ENCODE measurements around the gene RECK. TPM values are rescaled to one million over a fixed set of nuclear protein-coding genes. Genes with fewer than 3 reads are reported as not detected.

RECK gene
- total RNA-seq, 1 experiment from 2014 or later: 13.2 TPM

DNA sequence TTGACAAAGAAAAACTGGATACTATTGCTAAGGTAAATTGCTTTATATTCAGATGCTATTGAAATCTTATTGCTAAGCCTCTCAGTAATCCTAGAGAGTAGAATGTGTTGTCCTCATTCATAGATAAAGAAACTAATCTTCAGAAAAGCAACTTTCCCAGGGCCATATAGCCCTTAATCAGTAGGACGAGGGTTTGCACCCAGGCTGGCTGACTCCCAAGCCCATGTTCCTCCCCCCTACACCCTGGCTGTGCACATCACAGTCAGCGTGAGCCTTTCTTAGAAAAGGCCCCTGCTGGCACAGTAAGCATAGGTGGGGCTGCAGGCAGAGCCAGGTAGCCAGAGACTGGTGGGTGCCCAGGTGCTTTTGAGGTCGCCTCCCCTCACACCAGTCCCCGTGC lies 84.0 kb downstream of the RECK start:
- Histone ChIP-seq H3K27ac (ENCODE audit: low read length) (no peak overlapping the region), H3K4me3 (ENCODE audit: low read depth in 2 of 2, low read length in 2 of 2) (no peak overlapping the region), H3K36me3 (ENCODE audit: control insufficient read depth, insufficient read depth, low read length) (no peaks in the 10 kb centered on the region), H3K27me3 (ENCODE audit: control insufficient read depth, insufficient read depth, low read length) (no peaks in the 10 kb centered on the region), H3K4me1 (ENCODE audit: control insufficient read depth, insufficient read depth, low read length) (no peaks in the 10 kb centered on the region), H3K9me3 (ENCODE audit: control insufficient read depth, insufficient read depth, low read depth, low read length) (no peaks in the 10 kb centered on the region)
- CTCF ChIA-PET: interaction anchor here (0.7 kb wide), 1 partner anchor 39 kb away, joined by 4 read pairs; no protein-coding TSS in a partner anchor
- in situ Hi-C loops (cut with HindIII; ENCODE audit: low pct_unique_long_range_greater_than_20kb, low sequenced_read_pairs) (no loop called here), intact Hi-C loops (cut with micrococcal nuclease; ENCODE audit: unreplicated experiment) (no loop called here)
- no peak for ATAC-seq
- no TSS peak for BruUV-seq (replicated peaks)
- no peak for DNase-seq (ENCODE audit: low read depth, low spot score)
- no peak for TF ChIP-seq SIN3A (IDR thresholded peaks at IDR 0.05; ENCODE audit: borderline replicate concordance, insufficient read depth, low read depth, low read length)
- no peak for TF ChIP-seq REST (IDR thresholded peaks at IDR 0.05; ENCODE audit: insufficient read depth in 1 of 2, low read depth in 2 of 2, low read length in 1 of 2)
- TF ChIP-seq, protein P1, sequence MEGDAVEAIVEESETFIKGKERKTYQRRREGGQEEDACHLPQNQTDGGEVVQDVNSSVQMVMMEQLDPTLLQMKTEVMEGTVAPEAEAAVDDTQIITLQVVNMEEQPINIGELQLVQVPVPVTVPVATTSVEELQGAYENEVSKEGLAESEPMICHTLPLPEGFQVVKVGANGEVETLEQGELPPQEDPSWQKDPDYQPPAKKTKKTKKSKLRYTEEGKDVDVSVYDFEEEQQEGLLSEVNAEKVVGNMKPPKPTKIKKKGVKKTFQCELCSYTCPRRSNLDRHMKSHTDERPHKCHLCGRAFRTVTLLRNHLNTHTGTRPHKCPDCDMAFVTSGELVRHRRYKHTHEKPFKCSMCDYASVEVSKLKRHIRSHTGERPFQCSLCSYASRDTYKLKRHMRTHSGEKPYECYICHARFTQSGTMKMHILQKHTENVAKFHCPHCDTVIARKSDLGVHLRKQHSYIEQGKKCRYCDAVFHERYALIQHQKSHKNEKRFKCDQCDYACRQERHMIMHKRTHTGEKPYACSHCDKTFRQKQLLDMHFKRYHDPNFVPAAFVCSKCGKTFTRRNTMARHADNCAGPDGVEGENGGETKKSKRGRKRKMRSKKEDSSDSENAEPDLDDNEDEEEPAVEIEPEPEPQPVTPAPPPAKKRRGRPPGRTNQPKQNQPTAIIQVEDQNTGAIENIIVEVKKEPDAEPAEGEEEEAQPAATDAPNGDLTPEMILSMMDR (IDR thresholded peaks at IDR 0.05): no peak
- no peak for TF ChIP-seq TCF7L2 (IDR thresholded peaks at IDR 0.05; ENCODE audit: low read depth, low read length)
- TF ChIP-seq POLR2AphosphoS5 (IDR thresholded peaks at IDR 0.05; ENCODE audit: low read depth, low read length): no peak
- POLR2A ChIA-PET: no interaction called here

GRCh38 chr9:36121971-36122370 lies 85.3 kb downstream of the RECK start:
- Histone ChIP-seq H3K27me3 (ENCODE audit: control insufficient read depth, insufficient read depth, low read length) (no peaks in the 10 kb centered on the region), H3K4me3 (ENCODE audit: low read depth in 2 of 2, low read length in 2 of 2) (no peak overlapping the region), H3K4me1 (ENCODE audit: control insufficient read depth, insufficient read depth, low read length) (no peaks in the 10 kb centered on the region), H3K36me3 (ENCODE audit: control insufficient read depth, insufficient read depth, low read length) (no peaks in the 10 kb centered on the region), H3K9me3 (ENCODE audit: control insufficient read depth, insufficient read depth, low read depth, low read length) (no peaks in the 10 kb centered on the region), H3K27ac (ENCODE audit: low read length) (no peak overlapping the region)
- in situ Hi-C loops (cut with HindIII; ENCODE audit: low pct_unique_long_range_greater_than_20kb, low sequenced_read_pairs) (no loop called here), intact Hi-C loops (cut with micrococcal nuclease; ENCODE audit: unreplicated experiment) (no loop called here)
- ATAC-seq (no peak), DNase-seq (ENCODE audit: low read depth, low spot score) (no peak)
- TF ChIP-seq POLR2AphosphoS5 (IDR thresholded peaks at IDR 0.05; ENCODE audit: low read depth, low read length) (no peak), REST (IDR thresholded peaks at IDR 0.05; ENCODE audit: insufficient read depth in 1 of 2, low read depth in 2 of 2, low read length in 1 of 2) (no peak), TCF7L2 (IDR thresholded peaks at IDR 0.05; ENCODE audit: low read depth, low read length) (no peak), SIN3A (IDR thresholded peaks at IDR 0.05; ENCODE audit: borderline replicate concordance, insufficient read depth, low read depth, low read length) (no peak)
- TF ChIP-seq, protein P1 (IDR thresholded peaks at IDR 0.05): no peak
- ChIA-PET CTCF (no interaction called here), POLR2A (no interaction called here)
- no TSS peak for BruUV-seq (replicated peaks)
